Measurements from ENCODE around the gene NELL1. TPM values are rescaled to one million over a fixed set of nuclear protein-coding genes. Genes with fewer than 3 reads are reported as not detected.

The NELL1 gene
- total and polyA plus RNA-seq, 7 donors, result 0.01 TPM; not detected in 6

DNA sequence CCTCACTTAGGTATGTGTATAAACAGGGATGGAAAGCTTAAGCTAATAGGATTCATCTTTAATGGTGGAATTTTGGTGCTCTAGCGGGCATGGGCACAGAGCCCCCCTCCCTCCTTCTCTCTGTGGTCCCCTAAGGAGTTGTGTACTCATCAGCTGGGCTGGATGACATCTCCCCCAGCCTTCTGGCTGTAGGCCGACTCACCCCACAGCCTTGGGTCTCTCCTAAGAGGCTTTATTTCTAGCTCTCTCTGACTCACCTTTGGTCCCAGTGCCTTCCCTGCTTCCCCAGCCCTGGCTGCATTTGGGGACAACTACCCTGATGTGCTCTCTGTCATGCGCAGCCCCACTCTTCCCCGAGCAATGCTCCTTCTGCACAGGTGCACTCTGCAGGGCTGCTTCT lies 43.1 kb upstream of the NELL1 start:
- no peaks in the 10 kb centered on the region for H3K9me3 ChIP-seq
- H3K27ac ChIP-seq, result no peak overlapping the region
- intact Hi-C loops (cut with DNase I), result no loop called here
- no peaks in the 10 kb centered on the region for H3K36me3 ChIP-seq (ENCODE audit: insufficient read depth in 1 of 2, low read depth in 1 of 2)
- DNase-seq, result no peak
- no peaks in the 10 kb centered on the region for H3K4me1 ChIP-seq
- no peak for ATAC-seq
- TF ChIP-seq, protein P1, sequence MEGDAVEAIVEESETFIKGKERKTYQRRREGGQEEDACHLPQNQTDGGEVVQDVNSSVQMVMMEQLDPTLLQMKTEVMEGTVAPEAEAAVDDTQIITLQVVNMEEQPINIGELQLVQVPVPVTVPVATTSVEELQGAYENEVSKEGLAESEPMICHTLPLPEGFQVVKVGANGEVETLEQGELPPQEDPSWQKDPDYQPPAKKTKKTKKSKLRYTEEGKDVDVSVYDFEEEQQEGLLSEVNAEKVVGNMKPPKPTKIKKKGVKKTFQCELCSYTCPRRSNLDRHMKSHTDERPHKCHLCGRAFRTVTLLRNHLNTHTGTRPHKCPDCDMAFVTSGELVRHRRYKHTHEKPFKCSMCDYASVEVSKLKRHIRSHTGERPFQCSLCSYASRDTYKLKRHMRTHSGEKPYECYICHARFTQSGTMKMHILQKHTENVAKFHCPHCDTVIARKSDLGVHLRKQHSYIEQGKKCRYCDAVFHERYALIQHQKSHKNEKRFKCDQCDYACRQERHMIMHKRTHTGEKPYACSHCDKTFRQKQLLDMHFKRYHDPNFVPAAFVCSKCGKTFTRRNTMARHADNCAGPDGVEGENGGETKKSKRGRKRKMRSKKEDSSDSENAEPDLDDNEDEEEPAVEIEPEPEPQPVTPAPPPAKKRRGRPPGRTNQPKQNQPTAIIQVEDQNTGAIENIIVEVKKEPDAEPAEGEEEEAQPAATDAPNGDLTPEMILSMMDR (IDR thresholded peaks at IDR 0.05), result no peak
- no peak overlapping the region for H3K4me3 ChIP-seq
- whole genome bisulfite sequencing, 3 donors, result 54 to 64% (median 57%) methylated on average over 4 of the region's 4 CpGs
- no peaks in the 10 kb centered on the region for H3K27me3 ChIP-seq (ENCODE audit: insufficient read depth in 3 of 3, low read length in 2 of 3)

DNA sequence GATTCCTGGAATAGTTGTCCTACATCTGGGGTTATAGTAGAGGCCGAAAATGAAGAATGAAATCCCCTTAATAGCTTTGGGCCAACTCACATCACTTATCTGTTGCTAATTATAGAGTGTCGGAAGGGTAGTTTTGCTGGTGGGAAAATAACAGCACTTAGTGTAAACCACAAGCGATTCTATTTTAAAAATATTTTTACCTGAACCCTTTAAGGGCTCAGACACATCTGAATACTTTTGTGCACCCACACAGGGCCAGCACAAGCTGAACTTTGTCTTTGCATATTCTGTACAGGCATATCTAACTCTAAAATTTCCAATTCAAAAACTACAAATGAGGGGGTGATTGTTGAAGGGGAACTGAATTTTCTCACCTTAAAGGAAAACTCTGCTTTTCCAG lies 42.4 kb upstream of the NELL1 start:
- TF ChIP-seq, protein P1 (IDR thresholded peaks at IDR 0.05), result no peak
- DNase-seq, result no peak
- 64 to 71% (median 67%) methylated on average over 3 of the region's 3 CpGs for WGBS, 3 donors
- Histone ChIP-seq H3K4me3 (no peak overlapping the region), H3K4me1 (no peaks in the 10 kb centered on the region), H3K27me3 (ENCODE audit: insufficient read depth in 3 of 3, low read length in 2 of 3) (no peaks in the 10 kb centered on the region), H3K27ac (no peak overlapping the region), H3K36me3 (ENCODE audit: insufficient read depth in 1 of 2, low read depth in 1 of 2) (no peaks in the 10 kb centered on the region), H3K9me3 (no peaks in the 10 kb centered on the region)
- ATAC-seq, result no peak
- intact Hi-C loops (cut with DNase I), result no loop called here

DNA sequence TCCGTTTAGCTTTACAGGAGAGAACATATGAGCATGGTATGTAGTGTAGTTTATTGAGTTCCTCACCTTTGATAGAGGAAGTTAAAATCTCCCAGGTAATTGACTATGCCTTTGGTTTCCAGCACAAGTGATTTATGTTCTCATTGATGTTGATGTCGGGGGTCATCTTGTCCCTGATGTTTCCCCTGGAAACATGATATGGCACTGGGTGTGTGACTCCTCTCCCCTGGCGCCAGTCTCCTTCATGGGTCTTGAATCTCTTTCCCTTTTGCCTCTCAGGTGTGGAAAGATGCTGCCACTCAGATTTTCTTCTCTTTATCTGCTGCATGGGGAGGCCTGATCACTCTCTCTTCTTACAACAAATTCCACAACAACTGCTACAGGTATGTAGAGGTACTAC lies 41.7 kb upstream of the NELL1 start:
- H3K4me1 ChIP-seq, result no peaks in the 10 kb centered on the region
- WGBS, 3 donors, result 22 to 52% (median 41%) methylated on average over 3 of the region's 3 CpGs
- no peaks in the 10 kb centered on the region for H3K9me3 ChIP-seq
- DNase-seq, result no peak
- no peak overlapping the region for H3K4me3 ChIP-seq
- TF ChIP-seq, protein P1 (IDR thresholded peaks at IDR 0.05), result no peak
- ATAC-seq, result no peak
- intact Hi-C loops (cut with DNase I), result no loop called here
- no peaks in the 10 kb centered on the region for H3K36me3 ChIP-seq (ENCODE audit: insufficient read depth in 1 of 2, low read depth in 1 of 2)
- no peaks in the 10 kb centered on the region for H3K27me3 ChIP-seq (ENCODE audit: insufficient read depth in 3 of 3, low read length in 2 of 3)
- H3K27ac ChIP-seq, result no peak overlapping the region

DNA sequence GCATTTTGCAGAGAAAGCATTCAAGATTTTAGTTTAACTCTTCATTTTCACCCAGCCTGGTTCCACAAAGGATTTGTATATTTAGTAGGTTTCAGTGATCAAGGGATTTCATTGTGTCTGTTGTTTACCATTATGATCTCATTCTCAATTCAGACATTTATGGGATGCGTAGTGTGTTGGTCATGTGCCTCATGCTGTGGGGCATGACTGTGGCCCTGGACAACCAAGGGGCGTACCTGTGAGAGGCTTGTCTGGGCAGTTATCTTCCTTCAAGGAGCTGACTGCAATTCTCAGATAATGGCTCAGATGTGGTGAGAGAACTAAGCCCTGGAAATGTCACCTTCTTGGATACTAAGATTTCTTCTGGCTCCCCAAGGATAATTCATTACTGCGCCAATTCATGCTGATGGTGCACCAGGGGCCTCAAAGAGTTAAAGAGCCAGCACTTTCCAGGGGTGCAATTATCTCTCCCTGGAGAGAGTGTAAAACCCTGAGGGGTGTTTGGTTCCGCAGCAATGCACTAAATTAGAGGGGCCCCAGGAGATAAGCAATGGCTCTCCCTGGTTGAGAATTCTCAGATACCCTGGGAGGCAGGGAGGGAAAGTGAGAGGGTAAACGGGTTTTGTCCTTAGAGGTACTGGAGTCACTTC lies 37.7 kb upstream of the NELL1 start:
- Histone ChIP-seq H3K9me3 (no peaks in the 10 kb centered on the region), H3K27ac (no peak overlapping the region), H3K4me1 (no peaks in the 10 kb centered on the region), H3K4me3 (no peak overlapping the region), H3K36me3 (ENCODE audit: insufficient read depth in 1 of 2, low read depth in 1 of 2) (no peaks in the 10 kb centered on the region), H3K27me3 (ENCODE audit: insufficient read depth in 3 of 3, low read length in 2 of 3) (no peaks in the 10 kb centered on the region)
- ATAC-seq (no peak), DNase-seq (no peak)
- intact Hi-C loops (cut with DNase I), result no loop called here
- TF ChIP-seq, protein P1 (IDR thresholded peaks at IDR 0.05), result no peak
- 62 to 69% (median 69%) methylated on average over 5 of the region's 5 CpGs for WGBS, 3 donors

DNA sequence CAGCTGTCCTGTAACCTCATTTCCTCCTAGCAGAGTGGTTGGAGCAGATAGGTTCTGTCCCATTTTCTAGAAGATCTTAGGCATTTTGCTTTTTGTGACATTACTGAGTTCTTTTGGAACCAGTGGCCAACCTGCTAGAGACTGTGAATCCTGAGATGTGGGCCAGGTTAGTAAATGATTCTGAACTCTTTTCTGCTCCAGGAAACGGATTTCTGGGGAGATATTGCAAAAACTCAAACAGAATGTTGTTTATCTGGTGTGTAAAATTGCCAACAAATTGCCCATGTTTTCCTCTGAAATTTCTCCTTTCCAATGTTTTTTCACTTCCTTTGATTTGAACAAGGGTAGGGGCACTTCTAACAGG lies 37.2 kb upstream of the NELL1 start:
- 33 to 52% (median 37%) methylated on average over 1 of the region's 1 CpG for WGBS, 3 donors
- Histone ChIP-seq H3K36me3 (ENCODE audit: insufficient read depth in 1 of 2, low read depth in 1 of 2) (no peaks in the 10 kb centered on the region), H3K9me3 (no peaks in the 10 kb centered on the region), H3K27me3 (ENCODE audit: insufficient read depth in 3 of 3, low read length in 2 of 3) (no peaks in the 10 kb centered on the region), H3K4me1 (no peaks in the 10 kb centered on the region), H3K4me3 (no peak overlapping the region), H3K27ac (no peak overlapping the region)
- TF ChIP-seq, protein P1 (IDR thresholded peaks at IDR 0.05), result no peak
- intact Hi-C loops (cut with DNase I), result no loop called here
- ATAC-seq (no peak), DNase-seq (no peak)

Measured in psoas muscle (tissue), 8 donors.